K562 (cell line): ENCODE data around the gene PCDHGA8. TPM values are rescaled to one million over a fixed set of nuclear protein-coding genes. Genes with fewer than 3 reads are reported as not detected.

Source experiments
- BDP1 ChIP-seq: IDR thresholded peaks from 3 replicates; pipeline ENCODE4 v1.6.1; 2011; ENCODE audit not compliant: insufficient read length, insufficient read depth
- FIP1L1 ChIP-seq: fragments of 200-400 bp; formaldehyde crosslinking; IDR thresholded peaks from 2 replicates; pipeline ENCODE4 v1.6.1; 2018; ENCODE audit warnings: mild to moderate bottlenecking, low read depth, low read length; ENCODE audit not compliant: poor library complexity, severe bottlenecking
- HMG20A ChIP-seq: fragments of 450-650 bp; formaldehyde crosslinking; conservative IDR thresholded peaks from 2 replicates; pipeline ENCODE4 v1.4.0; 2020; ENCODE audit warnings: mild to moderate bottlenecking, mixed read lengths
- KDM1A ChIP-seq, 2 experiments: fragments of 450-650 bp; IDR thresholded peaks; 2 replicates each; pipeline ENCODE4 v1.6.1; 2016; ENCODE audit warnings: mild to moderate bottlenecking in 2 of 2
- MBD1 ChIP-seq: fragments of 250-450 bp; sonication (Bioruptor Pico); IDR thresholded peaks from 2 replicates; pipeline ENCODE4 v1.8.0; 2022; ENCODE audit warnings: inconsistent platforms
- NBN ChIP-seq: fragments of 450-650 bp; IDR thresholded peaks from 2 replicates; pipeline ENCODE4 v1.6.1; 2016; ENCODE audit warnings: low read depth, mild to moderate bottlenecking
- REST ChIP-seq, 2 experiments: fragments of 450-650 bp; formaldehyde crosslinking in 1 of 2; IDR thresholded peaks; 2 replicates each; pipeline versions ENCODE4 v1.4.0 to v1.6.1; 2014 to 2020; ENCODE audit warnings: mild to moderate bottlenecking in 2 of 2, borderline replicate concordance in 1 of 2, low read depth in 1 of 2
- SMARCA4 ChIP-seq: fragments of 450-650 bp; IDR thresholded peaks from 2 replicates; pipeline ENCODE4 v1.6.1; 2016
- STAT6 ChIP-seq: sonication (generic); formaldehyde crosslinking; IDR thresholded peaks from 2 replicates; pipeline ENCODE4 v1.8.1; 2023; ENCODE audit warnings: mild to moderate bottlenecking, missing genetic modification reagents
- TEAD2 ChIP-seq: fragments of 450-650 bp; IDR thresholded peaks from 2 replicates; pipeline ENCODE4 v1.6.1; 2016; ENCODE audit warnings: missing genetic modification characterization, control low read depth, missing compliant biosample characterization
- ZNF277 ChIP-seq: fragments of 250-450 bp; sonication (Bioruptor Pico); IDR thresholded peaks from 2 replicates; pipeline ENCODE4 v1.8.0; 2022; ENCODE audit warnings: inconsistent platforms, mild to moderate bottlenecking, moderate library complexity, borderline replicate concordance
- polyA plus RNA-seq, 8 experiments: library from polyadenylated mRNA; depleted of rRNA in 4 of 8; stranded (reverse) in 5 of 8; unstranded in 3 of 8; fragments of >200 nt; fragmentation: Nextera tagmentation in 2 of 8; fragmentation: Illumina TruSeq in 1 of 8; extraction: Ambion mirVana in 2 of 8; extraction: Trizol in 1 of 8; gene quantifications; 2 replicates each; pipeline versions ENCODE4 v1.2.1 to v1.2.3, GENCODE V29; 2011 to 2014; ENCODE audit warnings: inconsistent platforms in 1 of 8, missing spikeins in 1 of 8
- total RNA-seq, 7 experiments: library from RNA; depleted of rRNA in 6 of 7; stranded (reverse); fragments of >200 nt in 6 of 7; fragmentation: Illumina TruSeq in 2 of 7; extraction: Trizol in 2 of 7; gene quantifications; 2 replicates each; pipeline versions ENCODE4 v1.2.1 to v1.2.3, GENCODE V29; 2011 to 2021; ENCODE audit warnings: low replicate concordance in 1 of 7

Gene PCDHGA8
- total and polyA plus RNA-seq, 9 of the 15 experiments (the other 6 are each of a cell fraction or from before 2014, with no cell fraction given), result 0.04 to 0.11 (median 0.07) TPM; not detected in 2

GRCh38 chr5:141399555-141400258 lies 7.3 kb downstream of the PCDHGA8 start (continued):
- TF ChIP-seq STAT6 (CRISPR knock-in tag) (no peak), FIP1L1 (no peak), SMARCA4 (no peak), ZNF277 (CRISPR knock-in tag) (no peak), BDP1 (no peak), NBN (no peak), HMG20A (CRISPR knock-in tag) (no peak), REST (IDR thresholded peaks at IDR 0.05; ENCODE audit: borderline replicate concordance) (no peak), REST (CRISPR knock-in tag; IDR thresholded peaks at IDR 0.05; ENCODE audit: low read depth) (no peak), KDM1A (IDR thresholded peaks at IDR 0.05) (no peak), MBD1 (CRISPR knock-in tag) (no peak), TEAD2 (tag) (no peak)
